ENCODE measurements around the gene ECE1. TPM values are rescaled to one million over a fixed set of nuclear protein-coding genes. Genes with fewer than 3 reads are reported as not detected.

ECE1 gene
- total and polyA plus RNA-seq, 9 donors = 37.3 to 313 (median 119) TPM

DNA sequence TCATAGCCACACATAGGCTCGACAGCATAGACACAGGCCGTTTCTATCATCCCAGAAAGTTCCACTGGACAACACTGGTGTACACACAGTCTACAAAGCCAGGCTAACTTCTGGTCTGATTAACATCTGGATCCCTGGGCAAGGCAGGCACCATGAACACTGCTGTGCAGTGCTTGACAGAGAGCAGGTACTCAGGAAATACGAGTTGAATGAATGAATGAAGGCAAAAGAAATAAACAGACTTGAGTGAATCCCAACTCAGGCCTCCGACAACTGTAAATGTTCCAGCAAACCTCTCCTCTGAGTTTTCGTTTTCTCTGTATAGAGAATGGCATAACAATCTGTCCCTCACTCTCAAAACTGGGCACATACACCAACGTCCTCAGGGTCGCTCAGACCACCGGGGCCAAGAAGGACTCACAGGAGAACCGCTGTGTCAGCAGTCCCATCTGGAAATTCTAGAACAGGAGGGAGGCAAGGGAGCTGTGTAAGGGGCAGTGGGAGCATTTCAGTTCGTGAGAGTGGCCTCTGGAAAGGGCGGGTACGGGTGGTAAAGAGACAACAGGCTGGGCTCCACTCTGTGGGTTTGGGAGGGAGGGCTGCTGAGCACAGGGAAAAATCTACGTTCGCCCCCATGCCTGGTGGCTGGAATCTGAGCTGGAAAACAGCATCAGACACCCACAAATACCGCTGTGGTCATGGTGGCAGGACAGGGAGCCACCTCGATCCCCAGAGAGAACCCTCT, 15.1 kb upstream of the ECE1 start:
- TF ChIP-seq, protein P1, sequence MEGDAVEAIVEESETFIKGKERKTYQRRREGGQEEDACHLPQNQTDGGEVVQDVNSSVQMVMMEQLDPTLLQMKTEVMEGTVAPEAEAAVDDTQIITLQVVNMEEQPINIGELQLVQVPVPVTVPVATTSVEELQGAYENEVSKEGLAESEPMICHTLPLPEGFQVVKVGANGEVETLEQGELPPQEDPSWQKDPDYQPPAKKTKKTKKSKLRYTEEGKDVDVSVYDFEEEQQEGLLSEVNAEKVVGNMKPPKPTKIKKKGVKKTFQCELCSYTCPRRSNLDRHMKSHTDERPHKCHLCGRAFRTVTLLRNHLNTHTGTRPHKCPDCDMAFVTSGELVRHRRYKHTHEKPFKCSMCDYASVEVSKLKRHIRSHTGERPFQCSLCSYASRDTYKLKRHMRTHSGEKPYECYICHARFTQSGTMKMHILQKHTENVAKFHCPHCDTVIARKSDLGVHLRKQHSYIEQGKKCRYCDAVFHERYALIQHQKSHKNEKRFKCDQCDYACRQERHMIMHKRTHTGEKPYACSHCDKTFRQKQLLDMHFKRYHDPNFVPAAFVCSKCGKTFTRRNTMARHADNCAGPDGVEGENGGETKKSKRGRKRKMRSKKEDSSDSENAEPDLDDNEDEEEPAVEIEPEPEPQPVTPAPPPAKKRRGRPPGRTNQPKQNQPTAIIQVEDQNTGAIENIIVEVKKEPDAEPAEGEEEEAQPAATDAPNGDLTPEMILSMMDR (IDR thresholded peaks at IDR 0.05) = no peak
- no peak for TF ChIP-seq POLR2A (IDR thresholded peaks at IDR 0.05)
- Histone ChIP-seq H3K27me3 (no peaks in the 10 kb centered on the region), H3K4me1 (ENCODE audit: insufficient read depth) (peaks cover 27% of the 10 kb centered on the region), H3K9me3 (no peaks in the 10 kb centered on the region), H3K27ac (peak overlapping the region; percentile 21 to 51), H3K36me3 (no peaks in the 10 kb centered on the region), H3K4me3 (no peak overlapping the region)
- intact Hi-C loops (cut with DNase I) = no loop called here
- WGBS, 3 donors = 53 to 73% (median 67%) methylated on average over 16 of the region's 16 CpGs
- no peak for DNase-seq

DNA sequence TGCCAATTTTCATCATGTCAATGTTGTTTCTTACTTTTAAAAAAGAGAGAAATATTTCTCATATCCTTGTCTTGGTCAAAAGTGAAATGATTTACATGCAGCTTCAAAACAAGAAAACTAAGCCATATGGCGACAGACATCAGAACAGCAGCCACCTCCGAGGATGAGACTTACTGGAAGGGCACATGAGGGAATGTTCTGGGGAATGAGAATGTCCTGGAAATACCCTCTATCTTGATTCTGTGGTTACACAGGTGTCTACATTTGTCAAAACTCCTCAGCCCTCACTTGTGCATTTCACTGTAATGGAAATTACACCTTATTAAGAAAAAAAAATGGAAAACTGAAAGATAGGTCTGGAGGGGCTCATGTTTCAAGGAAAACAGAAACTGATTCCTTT, 14.2 kb upstream of the ECE1 start:
- Histone ChIP-seq H3K27me3 (no peaks in the 10 kb centered on the region), H3K36me3 (no peaks in the 10 kb centered on the region), H3K27ac (peak overlapping the region in 1 of 2 donors; percentile 51), H3K9me3 (no peaks in the 10 kb centered on the region), H3K4me1 (ENCODE audit: insufficient read depth) (peaks cover 27% of the 10 kb centered on the region), H3K4me3 (no peak overlapping the region)
- intact Hi-C loops (cut with DNase I) = no loop called here
- 71 to 77% (median 73%) methylated on average over 2 of the region's 2 CpGs for WGBS, 3 donors
- TF ChIP-seq POLR2A (IDR thresholded peaks at IDR 0.05) (no peak), EP300 (IDR thresholded peaks at IDR 0.05) (no peak)
- TF ChIP-seq, protein P1 (IDR thresholded peaks at IDR 0.05) = no peak
- no peak for DNase-seq

DNA sequence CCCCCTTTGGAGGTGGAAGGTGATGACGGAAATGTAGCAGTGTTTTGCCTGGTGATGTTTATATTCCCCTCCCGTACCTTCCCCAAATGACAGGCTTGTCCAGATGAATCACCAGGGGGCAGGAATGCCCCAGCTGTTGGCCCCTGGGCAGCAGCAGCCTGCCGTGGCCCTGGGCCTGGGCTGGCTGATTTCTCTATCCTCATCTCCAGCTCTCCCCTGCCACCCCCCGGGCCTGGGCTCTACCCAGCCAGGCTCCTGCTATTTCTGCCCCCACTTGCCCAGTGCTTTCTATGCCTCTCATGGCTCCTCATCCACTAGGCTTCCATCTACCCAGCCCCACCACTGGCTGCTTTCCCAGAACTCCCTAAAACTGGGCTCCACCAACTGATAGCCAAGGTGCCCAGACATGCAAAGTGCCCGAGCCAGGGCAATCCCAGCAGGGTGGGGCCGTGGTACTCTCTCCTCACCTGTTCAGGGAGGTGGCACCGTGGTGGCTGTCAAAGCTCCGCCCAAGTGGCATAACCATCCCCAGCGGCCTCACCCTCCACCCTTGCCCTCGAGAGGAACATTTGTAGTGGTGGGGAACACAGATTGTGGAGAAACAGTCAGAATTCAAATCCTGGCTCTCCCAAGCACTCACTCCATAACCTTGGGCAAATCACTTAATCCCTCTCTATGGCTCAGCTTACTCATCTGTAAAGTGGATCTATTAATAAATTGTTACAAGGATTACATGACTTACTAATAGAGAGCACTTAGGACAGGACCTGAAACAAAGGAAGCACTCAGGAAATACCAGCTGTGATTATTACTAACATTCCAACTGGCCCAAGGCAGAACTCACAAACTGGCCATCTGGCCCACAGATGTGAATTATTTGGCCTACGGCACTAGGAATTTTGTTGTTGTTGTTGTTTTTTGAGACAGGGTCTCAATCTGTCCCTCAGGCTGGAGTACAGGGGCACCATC, 12.8 kb upstream of the ECE1 start:
- Histone ChIP-seq H3K4me3 (no peak overlapping the region), H3K27me3 (no peaks in the 10 kb centered on the region), H3K27ac (peak overlapping the region; percentile 38 to 44), H3K36me3 (no peaks in the 10 kb centered on the region), H3K4me1 (ENCODE audit: insufficient read depth) (peaks cover 18% of the 10 kb centered on the region), H3K9me3 (no peaks in the 10 kb centered on the region)
- TF ChIP-seq, protein P1 (IDR thresholded peaks at IDR 0.05) = no peak
- TF ChIP-seq EP300 (IDR thresholded peaks at IDR 0.05) (no peak), POLR2A (IDR thresholded peaks at IDR 0.05) (no peak)
- WGBS, 3 donors = 50 to 59% (median 51%) methylated on average over 11 of the region's 11 CpGs
- DNase-seq = no peak
- intact Hi-C loops (cut with DNase I) = no loop called here

DNA sequence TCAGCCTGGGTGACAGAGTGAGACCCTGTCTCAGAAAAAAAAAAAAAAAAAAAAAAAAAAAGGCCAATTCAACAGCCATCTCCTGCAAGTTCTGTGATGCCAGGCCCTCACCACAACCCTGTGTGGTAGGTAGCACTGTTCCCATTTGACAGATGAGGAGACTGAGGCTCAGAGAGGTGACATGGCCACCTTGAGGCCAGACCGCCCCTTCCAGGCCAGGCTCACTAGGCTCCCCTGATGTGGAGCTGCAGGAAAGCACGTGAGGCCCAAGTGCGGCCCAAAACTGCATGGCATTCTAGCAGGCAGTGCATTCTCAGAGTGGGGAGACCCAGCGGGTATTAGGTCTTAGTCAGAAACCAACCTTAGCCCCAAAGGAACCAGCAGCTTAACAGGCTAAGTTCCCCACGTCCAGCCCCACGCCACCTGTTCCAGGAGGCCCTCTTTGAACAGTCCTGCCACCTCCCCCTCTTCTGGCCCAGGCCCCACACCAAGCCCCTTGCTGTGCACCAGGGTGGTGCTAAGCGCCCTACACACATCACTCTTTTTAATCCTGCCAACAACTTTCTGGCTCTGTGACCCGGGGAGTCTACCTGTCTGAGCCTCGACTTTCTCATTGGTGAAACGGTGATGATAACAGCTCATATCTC, 11.7 kb upstream of the ECE1 start:
- no peak for DNase-seq
- Histone ChIP-seq H3K9me3 (no peaks in the 10 kb centered on the region), H3K4me3 (no peak overlapping the region), H3K36me3 (no peaks in the 10 kb centered on the region), H3K27me3 (no peaks in the 10 kb centered on the region), H3K4me1 (ENCODE audit: insufficient read depth) (peaks cover 17% of the 10 kb centered on the region), H3K27ac (no peak overlapping the region)
- WGBS, 3 donors = 82 to 90% (median 83%) methylated on average over 10 of the region's 10 CpGs
- TF ChIP-seq POLR2A (IDR thresholded peaks at IDR 0.05) (no peak), EP300 (IDR thresholded peaks at IDR 0.05) (no peak)
- TF ChIP-seq, protein P1 (IDR thresholded peaks at IDR 0.05) = no peak
- intact Hi-C loops (cut with DNase I) = no loop called here

Measured in ovary (tissue), 9 donors.